ENCODE measurements around the gene FANCM.

FANCM gene, protein sequence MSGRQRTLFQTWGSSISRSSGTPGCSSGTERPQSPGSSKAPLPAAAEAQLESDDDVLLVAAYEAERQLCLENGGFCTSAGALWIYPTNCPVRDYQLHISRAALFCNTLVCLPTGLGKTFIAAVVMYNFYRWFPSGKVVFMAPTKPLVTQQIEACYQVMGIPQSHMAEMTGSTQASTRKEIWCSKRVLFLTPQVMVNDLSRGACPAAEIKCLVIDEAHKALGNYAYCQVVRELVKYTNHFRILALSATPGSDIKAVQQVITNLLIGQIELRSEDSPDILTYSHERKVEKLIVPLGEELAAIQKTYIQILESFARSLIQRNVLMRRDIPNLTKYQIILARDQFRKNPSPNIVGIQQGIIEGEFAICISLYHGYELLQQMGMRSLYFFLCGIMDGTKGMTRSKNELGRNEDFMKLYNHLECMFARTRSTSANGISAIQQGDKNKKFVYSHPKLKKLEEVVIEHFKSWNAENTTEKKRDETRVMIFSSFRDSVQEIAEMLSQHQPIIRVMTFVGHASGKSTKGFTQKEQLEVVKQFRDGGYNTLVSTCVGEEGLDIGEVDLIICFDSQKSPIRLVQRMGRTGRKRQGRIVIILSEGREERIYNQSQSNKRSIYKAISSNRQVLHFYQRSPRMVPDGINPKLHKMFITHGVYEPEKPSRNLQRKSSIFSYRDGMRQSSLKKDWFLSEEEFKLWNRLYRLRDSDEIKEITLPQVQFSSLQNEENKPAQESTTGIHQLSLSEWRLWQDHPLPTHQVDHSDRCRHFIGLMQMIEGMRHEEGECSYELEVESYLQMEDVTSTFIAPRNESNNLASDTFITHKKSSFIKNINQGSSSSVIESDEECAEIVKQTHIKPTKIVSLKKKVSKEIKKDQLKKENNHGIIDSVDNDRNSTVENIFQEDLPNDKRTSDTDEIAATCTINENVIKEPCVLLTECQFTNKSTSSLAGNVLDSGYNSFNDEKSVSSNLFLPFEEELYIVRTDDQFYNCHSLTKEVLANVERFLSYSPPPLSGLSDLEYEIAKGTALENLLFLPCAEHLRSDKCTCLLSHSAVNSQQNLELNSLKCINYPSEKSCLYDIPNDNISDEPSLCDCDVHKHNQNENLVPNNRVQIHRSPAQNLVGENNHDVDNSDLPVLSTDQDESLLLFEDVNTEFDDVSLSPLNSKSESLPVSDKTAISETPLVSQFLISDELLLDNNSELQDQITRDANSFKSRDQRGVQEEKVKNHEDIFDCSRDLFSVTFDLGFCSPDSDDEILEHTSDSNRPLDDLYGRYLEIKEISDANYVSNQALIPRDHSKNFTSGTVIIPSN (N-terminal part only)

DNA sequence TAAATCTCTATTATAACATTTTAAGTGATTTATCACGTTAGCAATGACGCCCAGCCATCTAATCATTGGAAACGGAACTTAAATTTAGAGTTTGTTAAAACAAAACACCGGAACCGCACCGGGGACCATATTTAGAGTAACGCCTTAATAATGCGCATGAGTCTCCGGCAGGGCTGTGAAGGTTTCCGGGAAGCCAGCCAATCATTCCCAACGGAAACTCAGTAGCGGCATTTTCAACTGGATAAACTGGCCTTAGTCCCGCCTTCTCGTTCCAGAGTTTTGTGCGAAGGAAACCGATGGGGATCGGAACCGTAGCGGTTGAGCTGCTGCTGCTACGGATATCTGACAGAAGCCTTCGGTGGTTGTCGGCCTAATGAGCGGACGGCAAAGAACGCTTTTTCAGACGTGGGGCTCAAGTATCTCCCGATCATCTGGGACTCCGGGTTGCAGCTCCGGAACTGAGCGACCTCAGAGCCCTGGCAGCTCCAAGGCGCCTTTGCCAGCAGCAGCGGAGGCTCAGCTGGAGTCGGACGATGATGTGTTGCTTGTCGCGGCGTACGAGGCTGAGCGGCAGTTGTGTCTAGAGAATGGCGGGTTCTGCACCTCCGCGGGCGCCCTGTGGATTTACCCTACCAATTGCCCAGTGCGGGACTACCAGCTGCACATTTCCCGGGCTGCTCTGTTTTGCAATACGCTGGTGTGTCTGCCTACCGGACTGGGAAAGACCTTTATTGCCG, at the start of gene FANCM:
Gene FANCM (plus strand): TSS at position 272 of the 737 bp plus-strand sequence. CDS start 102 bp downstream, at position 374.
- peak; percentile 97 for DNase-seq (ENCODE audit: low spot score)

DNA sequence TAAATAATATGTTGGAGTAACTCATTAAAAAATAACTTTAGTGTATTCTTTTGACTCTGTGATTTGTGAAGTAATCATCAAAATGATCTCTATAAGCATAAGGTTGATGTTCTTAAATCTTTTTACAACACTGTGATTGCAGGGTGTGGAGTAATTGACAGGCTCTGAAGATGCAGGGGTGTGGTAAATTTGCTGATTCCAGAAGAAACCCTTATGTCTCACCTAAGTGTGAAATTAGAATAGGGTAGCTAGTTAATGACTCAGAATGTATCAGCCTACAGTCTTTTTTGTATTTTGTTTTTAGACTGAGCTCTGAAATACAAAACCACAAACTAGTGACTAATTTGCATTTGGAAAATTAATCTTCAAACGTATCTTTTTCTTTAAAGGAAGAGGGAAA, 45.9 kb upstream of the FANCM start:
- DNase-seq (ENCODE audit: low spot score) = peak; percentile 57

DNA sequence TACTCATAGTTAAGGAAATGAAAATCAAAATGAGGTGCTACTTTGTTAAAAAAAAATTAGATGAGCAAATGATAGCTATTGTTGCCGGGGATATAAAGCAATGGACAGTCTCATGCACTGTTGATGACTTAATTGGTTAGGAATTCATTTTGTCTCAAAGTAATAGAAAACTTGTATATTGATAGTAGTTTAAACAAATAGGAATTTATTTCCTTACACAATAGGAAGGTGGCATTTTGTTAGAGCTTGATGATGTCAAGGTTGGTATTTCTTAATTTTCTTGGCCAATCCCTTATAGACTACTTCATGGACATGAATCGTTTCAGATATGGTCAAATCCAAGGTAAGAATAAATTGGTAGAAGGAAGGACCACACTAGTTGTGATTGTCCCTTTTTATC, 44.0 kb upstream of the FANCM start:
- peak; percentile 57 for DNase-seq (ENCODE audit: low spot score)

DNA sequence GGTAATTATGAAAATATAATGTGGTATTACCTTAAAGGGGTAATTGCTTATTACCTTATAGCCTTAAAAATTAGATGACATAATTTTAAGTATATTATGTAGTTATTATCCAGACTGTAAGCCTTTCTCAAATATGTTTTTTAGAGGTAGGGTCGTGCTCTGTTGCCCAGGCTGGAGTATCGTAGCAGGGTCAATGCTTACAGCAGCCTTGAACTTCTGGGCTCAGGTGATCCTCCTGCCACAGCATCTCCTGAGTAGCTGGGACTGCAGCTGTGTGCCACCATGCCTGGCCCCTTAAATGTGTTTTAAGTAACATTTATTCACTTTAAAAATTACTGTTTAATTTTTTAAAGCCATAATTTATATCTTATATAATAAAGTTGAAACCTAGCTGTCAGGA, 41.5 kb upstream of the FANCM start:
- DNase-seq (ENCODE audit: low spot score) = no peak

DNA sequence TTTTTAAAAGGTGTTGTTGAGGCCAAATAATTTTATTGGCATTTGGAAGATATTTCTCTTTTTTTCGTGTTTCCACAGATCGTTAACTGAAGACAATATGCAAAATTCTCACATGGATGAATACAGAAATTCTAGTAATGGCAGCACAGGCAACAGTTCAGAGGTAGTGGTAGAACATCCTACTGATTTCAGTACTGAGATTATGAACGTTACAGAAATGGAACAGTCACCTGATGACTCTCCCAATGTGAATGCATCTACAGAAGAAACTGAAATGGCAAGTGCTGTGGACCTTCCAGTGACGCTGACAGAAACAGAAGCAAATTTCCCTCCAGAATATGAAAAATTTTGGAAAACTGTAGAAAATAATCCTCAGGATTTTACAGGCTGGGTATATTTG, 40.6 kb upstream of the FANCM start:
- DNase-seq (ENCODE audit: low spot score) = no peak

DNA sequence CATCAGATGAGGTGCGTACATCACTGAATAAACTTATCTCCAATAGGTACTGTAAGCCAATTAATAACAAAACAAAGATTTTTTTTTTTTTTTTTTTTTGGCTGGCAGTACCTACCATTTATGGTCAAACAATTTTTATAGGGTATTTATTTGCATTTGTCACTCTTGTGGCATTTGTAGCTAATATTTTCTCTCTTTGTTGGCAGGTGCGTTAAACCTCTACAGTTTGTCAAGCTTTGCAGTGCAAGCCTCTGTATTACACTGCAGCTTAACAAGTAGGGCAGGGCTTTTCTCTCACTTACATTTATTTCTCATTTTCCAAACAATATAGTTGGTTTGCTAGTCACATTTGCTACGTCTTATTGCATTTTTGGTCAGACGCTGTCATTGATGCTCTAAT, 39.5 kb upstream of the FANCM start:
- no peak for DNase-seq (ENCODE audit: low spot score)

DNA sequence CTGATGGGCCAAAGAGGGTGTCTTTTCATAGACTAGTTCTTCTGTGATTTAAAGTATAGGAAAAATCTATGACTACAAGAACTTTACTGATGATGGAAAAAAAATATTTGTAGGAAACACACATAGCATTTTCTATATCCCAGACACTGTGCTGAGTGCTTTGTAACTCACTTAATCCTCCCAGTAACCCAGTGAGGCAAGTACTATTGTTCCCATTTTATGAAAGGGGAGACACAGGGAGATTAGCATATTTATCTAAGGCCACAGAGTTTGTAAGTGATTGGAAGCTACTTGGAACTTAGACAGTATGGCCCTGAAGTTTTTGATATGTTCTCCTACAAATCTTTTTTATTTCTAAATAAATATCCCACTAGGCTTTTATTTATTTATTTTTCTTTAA, 31.9 kb upstream of the FANCM start:
- DNase-seq (ENCODE audit: low spot score) = no peak

DNA sequence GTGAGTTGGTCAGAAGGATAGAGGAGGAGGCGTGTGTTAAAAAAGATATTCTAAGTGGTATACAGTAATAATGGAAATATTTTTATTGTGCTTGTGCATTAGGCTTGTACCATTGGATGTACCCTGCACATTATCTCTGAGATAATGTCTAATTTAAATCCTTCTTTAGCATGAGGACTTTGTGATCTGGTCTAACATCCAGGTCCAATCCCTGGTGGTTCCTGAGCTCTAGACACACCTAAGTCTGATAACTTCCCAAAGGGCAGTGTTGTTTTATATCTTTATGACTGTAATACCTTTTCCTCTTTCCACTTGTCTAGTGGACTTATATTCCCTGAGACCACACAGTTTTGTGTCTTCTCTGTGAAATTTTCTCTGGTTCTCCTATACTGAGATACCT, 31.2 kb upstream of the FANCM start:
- no peak for DNase-seq (ENCODE audit: low spot score)

DNA sequence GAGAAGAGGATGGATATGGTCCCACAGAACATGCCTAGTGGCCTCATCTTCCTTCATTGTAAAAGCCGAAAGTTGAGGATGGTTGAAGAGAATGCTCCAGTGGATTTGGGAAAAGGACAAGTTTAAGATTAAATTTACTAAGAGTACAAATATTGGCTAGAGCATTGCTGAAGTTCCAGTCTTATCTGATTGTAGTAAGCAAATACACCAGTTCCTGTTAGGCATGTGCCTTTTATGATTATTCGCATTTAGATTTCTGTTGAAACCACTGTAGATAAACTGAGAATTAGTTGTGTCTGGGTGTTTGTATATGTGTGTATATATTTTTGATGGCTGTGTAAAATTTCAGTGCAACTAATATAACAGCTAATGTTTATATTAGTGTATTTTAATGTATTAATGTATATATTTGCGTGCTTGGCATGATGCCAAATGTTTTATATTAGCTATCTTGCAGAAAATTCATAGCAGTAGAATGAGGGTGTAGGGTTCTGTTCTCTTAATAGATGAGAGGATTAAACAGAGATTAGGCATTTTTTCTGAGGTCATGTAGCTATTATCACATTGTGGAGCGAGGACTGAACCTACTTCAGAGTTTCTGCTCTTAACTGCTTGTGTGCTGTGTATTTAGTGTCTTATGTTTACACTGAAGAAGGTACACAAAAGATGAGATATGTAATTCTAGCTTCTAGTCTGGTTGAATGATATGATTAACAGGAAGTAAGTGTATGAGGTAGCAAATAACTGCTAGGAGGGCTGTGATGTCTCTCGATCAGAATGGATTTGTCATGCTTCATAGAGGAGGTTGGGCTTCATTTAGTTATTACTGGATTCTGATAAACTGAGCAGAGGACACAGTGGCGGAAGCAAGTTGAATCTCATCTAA, 22.6 kb upstream of the FANCM start:
- DNase-seq (ENCODE audit: low spot score) = peak; percentile 18

DNA sequence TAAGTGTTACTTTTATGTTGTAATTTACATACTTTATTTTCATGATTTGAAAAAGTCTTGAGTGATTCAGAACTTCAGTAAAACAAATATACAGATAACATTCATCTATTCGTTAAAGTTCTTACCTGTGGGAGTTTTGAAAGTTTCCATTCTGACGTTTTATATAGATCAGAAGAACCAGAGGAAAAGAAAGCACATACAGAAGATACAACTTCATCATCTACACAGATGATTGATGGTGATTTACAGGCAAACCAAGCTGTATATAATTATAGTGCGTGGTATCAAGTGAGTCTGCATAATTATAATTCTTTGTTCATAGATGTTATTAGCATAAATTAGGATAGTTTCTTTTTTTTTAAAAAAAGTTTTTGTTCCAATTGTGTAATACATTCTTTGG, 21.4 kb upstream of the FANCM start:
- no peak for DNase-seq (ENCODE audit: low spot score)

DNA sequence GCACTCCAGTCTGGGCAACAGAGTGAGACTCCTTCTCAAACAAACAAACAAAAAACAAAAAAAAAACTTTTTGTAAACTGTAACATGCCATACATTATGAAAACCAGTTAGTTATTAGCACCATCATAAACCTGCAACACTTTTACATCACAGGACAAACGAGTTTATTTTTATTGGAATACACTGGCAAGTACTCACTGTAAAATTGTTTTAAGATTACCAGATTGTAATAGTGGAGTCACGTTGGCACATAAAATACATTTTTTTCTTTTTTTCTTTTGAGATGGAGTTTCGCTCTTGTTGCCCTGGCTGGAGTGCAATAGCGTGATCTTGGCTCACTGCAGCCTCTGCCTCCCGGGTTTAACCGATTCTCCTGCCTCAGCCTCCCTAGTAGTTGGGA, 17.1 kb upstream of the FANCM start:
- no peak for DNase-seq (ENCODE audit: low spot score)

DNA sequence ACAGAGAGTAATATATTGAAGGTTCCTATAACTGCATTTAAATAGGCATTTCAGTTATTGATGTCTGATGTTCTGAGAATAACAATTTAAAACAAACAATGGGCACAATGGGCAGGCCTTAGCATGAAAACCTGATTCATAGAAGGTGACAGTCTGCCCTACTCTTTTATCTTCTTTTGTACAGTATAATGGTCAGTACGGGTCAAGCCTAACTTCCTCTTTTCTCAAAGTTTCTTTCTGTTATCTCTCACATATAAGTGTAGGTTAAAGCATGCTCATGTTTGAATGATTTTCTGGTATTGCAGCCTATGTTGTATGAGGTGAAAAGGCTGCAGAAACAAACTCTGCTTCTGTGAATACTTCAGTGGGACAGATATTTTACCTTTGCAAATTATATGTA, 15.6 kb upstream of the FANCM start:
- no peak for DNase-seq (ENCODE audit: low spot score)

DNA sequence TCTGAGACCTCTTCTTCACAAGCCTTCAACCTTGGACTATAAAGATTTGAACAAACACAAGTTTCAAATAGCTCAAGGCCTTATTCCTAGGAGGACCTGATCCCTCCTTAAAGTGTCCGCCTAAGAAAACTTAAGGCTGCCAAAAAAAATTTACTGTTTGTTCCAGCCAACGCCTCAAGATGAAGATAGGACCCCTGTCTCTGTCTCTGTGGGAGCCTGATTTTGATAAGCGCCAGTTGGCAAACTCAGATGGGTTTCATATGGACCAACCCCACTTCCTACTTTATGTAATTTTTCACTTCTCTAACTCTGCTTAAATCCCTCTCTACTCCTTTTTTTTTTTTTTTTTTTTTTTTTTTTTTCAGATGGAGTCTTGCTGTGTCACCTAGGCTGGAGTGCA, 12.5 kb upstream of the FANCM start:
- no peak for DNase-seq (ENCODE audit: low spot score)

DNA sequence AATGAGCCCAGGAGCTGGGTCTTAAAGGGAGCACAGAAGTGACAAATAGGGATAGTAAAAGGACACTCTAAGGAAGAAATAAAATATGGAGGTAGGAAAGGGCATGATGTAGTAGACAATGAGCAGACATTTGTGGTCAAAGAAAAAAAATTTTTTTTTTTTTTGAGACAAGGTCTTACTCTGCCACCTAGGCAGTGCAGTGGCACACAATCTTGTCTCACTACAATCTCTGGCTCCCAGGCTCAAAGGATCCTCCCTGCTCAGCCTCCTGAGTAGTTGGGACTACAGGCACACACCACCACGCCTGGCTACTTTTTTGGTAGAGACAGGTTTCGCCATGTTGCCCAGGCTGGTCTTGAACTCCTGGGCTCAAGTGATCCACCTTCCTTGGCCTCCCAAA, 10.0 kb upstream of the FANCM start:
- DNase-seq (ENCODE audit: low spot score) = no peak

DNA sequence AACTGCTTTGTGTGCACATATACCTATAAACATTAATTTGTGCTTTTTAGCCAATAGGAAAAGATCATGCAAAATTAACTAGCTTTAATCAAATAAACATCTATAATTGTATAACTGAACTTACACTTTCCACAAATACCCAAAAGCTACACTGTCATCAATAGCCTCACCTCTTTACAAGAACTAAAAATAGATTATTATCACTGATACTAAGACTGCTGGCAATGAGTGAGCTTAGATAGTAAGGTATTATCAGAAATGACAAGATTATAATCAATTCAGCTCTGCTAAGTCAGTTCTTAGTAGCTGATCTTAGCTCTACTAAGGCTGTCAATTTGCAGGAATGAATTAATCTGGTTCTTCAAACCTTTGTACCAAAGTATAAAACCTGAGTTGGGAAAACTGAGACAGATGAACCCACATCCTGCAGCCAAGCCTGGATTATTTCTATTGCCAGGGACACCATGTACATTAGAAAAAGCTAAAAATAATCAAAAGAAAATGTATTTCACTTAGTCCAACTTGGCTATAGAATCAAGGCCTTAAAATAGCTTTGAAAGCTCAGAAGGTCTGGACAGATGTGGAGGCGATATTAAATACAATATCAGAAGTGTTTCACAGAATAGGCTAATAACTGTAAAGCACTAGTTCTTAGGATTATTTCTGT, 6.6 kb upstream of the FANCM start:
- DNase-seq (ENCODE audit: low spot score) = no peak

DNA sequence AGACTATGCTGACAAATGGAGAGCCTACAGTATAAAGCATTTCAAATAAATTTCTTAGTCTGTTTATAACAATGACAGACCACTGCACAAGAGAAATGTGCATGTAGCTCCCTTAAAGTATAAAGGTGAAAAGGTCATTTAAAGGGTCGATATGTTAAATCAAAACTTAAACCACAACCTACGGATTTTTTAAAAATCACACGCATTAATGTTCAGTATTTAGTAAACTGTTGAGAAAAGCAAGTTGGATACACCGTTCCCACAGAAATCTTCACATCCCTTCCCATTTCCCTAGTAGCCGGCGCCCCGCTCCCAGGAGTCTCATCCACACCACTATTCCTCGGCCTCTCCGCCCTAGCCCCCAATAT, 2.1 kb upstream of the FANCM start:
- no peak for DNase-seq (ENCODE audit: low spot score)

DNA sequence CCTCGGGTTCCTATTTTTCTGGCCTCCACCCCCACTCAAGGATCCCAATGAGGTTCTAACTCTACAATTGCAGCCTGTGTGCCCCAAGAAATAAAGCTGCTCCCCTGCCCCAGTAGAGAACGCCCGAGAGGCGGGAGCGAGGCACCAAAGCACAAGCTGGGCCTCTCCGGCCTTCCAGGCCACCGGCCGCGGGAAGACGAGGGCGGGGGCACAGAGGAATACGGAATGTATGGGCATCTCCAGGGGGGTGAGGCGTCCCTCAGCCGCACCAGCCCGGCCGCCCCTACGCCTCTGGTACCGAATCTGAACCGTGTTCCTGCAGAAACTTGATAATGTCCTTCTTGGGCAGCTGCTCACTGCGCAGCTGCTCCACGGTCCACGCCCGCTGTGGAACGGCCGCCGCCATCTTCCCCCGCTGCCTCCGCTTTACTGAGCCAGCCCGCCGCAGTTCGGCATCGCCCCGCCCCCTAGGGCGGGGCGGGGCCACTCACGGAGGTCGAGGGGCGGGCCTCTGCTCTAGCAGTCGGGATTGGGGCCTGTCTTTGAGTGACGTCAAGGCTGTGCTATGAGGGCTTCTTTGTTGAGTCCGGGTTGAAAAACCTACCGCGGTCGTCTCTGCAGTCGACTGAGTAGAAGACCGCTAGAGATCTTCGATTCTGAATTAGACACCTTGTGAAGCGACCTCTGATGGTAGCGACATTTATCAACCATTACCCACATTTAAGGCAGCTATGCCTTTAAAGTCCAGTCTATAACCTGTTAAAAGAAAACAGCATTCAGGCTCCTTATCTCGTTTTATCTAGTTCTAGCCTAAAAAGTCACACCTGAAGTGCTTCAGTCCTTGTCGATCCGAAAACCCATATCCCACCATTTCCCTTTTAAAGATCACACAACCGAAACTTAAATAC, 1.4 kb upstream of the FANCM start, which contains the start of gene FKBP3:
Gene FKBP3 (minus strand): TSS at position 431 of the 908 bp plus-strand sequence. CDS start 25 bp downstream, at position 406.
- peak; percentile 99 for DNase-seq (ENCODE audit: low spot score)

DNA sequence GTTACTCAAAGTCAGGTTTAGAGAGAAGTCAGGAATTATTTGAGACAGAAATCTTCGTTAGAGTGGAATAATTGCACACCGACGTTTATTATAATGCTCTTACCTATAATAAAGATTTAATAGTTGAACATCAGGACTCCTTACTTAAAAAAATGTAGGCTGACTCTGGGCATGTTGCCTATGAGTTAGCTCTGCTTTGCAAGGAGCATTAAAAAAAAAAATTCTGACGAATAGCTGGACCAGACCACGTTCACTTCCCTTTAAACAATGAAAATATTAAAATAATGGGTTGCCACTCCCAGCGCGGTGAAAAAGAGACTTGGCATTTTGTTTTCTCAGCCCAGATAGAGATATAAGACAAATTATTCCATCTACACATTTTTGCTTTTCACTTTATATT, 574 bp upstream of the FANCM start:
- no peak for DNase-seq (ENCODE audit: low spot score)

DNA sequence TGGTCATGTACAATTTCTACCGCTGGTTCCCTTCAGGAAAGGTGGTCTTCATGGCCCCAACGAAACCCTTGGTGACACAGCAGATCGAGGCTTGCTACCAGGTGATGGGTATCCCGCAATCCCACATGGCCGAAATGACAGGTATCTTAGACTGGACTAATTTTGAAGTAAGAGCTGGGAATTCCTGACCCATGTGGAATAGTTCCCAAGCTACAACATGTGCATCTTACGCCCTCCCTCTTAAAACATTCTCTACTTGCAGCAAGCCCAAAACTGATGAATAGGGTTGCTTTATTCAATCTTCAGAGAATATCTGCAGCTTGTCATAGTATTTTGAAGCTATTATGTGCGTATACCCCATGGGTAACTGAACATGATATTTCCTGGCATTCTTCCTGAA, 669 bp downstream of the FANCM start:
- no peak for DNase-seq (ENCODE audit: low spot score)

Measured in kidney tubule cell (primary cell).